HG02981 (cell line): ENCODE measurements around the gene PLCH2.

ENCODE experiments used
- ATAC-seq: cut with Tn5 transposase; IDR thresholded peaks from one replicate; pipeline ENCODE4 v1.9.1; 2021; ENCODE audit warnings: mild to moderate bottlenecking, moderate library complexity; ENCODE audit not compliant: unreplicated experiment

The PLCH2 gene

DNA sequence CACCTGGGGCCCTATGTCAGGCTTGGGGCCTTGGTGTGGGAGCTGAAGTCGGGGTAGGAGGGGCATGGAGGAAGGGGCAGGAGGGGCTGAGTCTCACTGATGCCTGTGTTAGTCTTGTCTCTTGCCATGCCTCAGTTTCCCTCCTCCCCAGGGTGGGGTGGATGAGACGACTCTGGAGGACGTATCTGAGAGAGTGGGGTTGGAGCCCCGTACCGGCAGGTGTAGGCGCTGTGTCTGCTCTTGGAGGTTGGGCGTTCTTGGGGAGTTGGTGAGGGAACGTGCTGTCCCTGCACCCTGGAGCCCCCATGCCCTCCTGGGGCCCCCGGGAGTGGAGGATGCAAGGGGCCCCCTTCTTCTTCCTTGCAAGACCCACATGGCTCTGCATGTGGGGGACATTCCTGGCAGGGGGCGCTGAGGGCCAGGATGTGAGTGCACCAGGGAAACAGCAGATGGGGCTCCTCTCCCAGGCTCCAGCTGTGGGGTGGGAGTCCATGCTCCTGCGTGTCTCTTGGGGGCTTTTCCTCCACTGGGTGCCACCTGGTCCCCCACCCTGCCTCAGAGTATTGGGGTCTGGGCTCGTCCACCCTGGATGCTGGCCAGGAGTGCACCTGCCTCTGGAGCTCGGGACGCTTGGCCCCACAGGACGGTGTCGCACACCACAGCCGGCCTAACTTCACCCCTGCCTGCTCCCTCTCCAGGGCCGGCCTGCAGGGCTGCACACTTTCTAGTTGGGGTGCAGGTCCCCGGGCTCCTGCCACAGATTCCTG lies 78.7 kb downstream of the PLCH2 start:
- ATAC-seq: no peak
